SK-N-DZ (cell line): ENCODE data around the gene MBD3L5. TPM values are rescaled to one million over a fixed set of nuclear protein-coding genes. Genes with fewer than 3 reads are reported as not detected.
"Not testable (repeated sequence)": the region's sequence is repeated elsewhere in the genome, so short reads cannot be mapped to it uniquely, and the experiment has no call there.

Source experiments
- DNase-seq: peaks from one replicate; pipeline ENCODE4 v3.0.0-alpha.2; 2015; ENCODE audit warnings: low spot score
- polyA plus RNA-seq, 2 experiments: library from polyadenylated mRNA; depleted of rRNA; stranded (reverse); fragments of >200 nt; gene quantifications; 2 replicates each; pipeline ENCODE4 v1.2.3, GENCODE V29; 2014

Gene MBD3L5
- not detected in 2 replicates for polyA plus RNA-seq (2014; cell fraction: cytosol; rRNA removed)
- polyA plus RNA-seq (2014; cell fraction: nucleus; rRNA removed) = not detected in 2 replicates

- DNase-seq = not testable (repeated sequence)
Observed at GRCh38 chr19:7030278-7030677, at the start of gene MBD3L5. MBD3L5 (plus strand) TSS chr19:7030578; CDS start chr19:7030612, 34 bp downstream.

- DNase-seq = no peak
Observed at GRCh38 chr19:6983448-6983847, 46.9 kb upstream of the MBD3L5 start.

- DNase-seq = no peak
Observed at GRCh38 chr19:6987850-6988249, 42.5 kb upstream of the MBD3L5 start.

- no peak for DNase-seq
Observed at GRCh38 chr19:6988257-6988656, 42.1 kb upstream of the MBD3L5 start.

- no peak for DNase-seq
Observed at GRCh38 chr19:6995054-6995453, 35.3 kb upstream of the MBD3L5 start.

- no peak for DNase-seq
Observed at GRCh38 chr19:6996810-6997209, 33.6 kb upstream of the MBD3L5 start.

GRCh38 chr19:6997679-6998445, 32.5 kb upstream of the MBD3L5 start:
- DNase-seq = no peak

- DNase-seq = no peak
Observed at GRCh38 chr19:6999933-7000332, 30.4 kb upstream of the MBD3L5 start.

- DNase-seq = no peak
Observed at GRCh38 chr19:7000333-7000732, 30.0 kb upstream of the MBD3L5 start.

GRCh38 chr19:7000816-7001215, 29.6 kb upstream of the MBD3L5 start:
- no peak for DNase-seq

- no peak for DNase-seq
Observed at GRCh38 chr19:7004313-7004931, 26.0 kb upstream of the MBD3L5 start.

GRCh38 chr19:7006135-7006704, 24.2 kb upstream of the MBD3L5 start:
- DNase-seq = no peak

GRCh38 chr19:7007859-7008258, 22.5 kb upstream of the MBD3L5 start:
- DNase-seq = no peak

GRCh38 chr19:7010722-7011593, 19.4 kb upstream of the MBD3L5 start:
- DNase-seq = no peak

- DNase-seq = no peak
Observed at GRCh38 chr19:7013678-7014077, 16.7 kb upstream of the MBD3L5 start.

GRCh38 chr19:7018828-7019227, 11.6 kb upstream of the MBD3L5 start:
- no peak for DNase-seq

GRCh38 chr19:7021331-7021730, 9.0 kb upstream of the MBD3L5 start, which contains the start of gene MBD3L2B:
MBD3L2B (minus strand) TSS chr19:7021431; CDS start chr19:7021397, 34 bp downstream.
- DNase-seq = not testable (repeated sequence)

- DNase-seq = not testable (repeated sequence)
Observed at GRCh38 chr19:7028790-7029189, 1.6 kb upstream of the MBD3L5 start.

- not testable (repeated sequence) for DNase-seq
Observed at GRCh38 chr19:7040079-7040478, 9.7 kb downstream of the MBD3L5 start, which contains the start of gene MBD3L4. MBD3L4 (minus strand) TSS chr19:7040179; CDS start chr19:7040144, 35 bp downstream.

- DNase-seq = not testable (repeated sequence)
Observed at GRCh38 chr19:7041563-7041962, 11.2 kb downstream of the MBD3L5 start.

GRCh38 chr19:7049021-7049420, 18.6 kb downstream of the MBD3L5 start, which contains the start of gene MBD3L2:
MBD3L2 (plus strand) TSS chr19:7049321; CDS start chr19:7049374, 53 bp downstream.
- not testable (repeated sequence) for DNase-seq
